ENCODE data around the gene TECPR2.

Gene TECPR2

GRCh38 chr14:102362545-102363181 is at the start of gene TECPR2, which contains the start of gene CINP:
Gene TECPR2, plus strand, starts transcription at chr14:102362941. Its CDS starts 13,781 bp downstream, at chr14:102376722.
Gene CINP, minus strand, starts transcription at chr14:102362890. Its CDS starts 39 bp downstream, at chr14:102362851.
- no peak for TF ChIP-seq JUND (IDR thresholded peaks at IDR 0.05; ENCODE audit: low read depth)
- in situ Hi-C loops (cut with HindIII; ENCODE audit: low pct_unique_long_range_greater_than_20kb, low sequenced_read_pairs) = no loop called here
- DNase-seq (ENCODE audit: low read depth in 1 of 2, low spot score in 1 of 2) = peak; percentile 91 to 97

GRCh38 chr14:102314242-102315011 is 48.3 kb upstream of the TECPR2 start:
- TF ChIP-seq JUND (IDR thresholded peaks at IDR 0.05; ENCODE audit: low read depth) = no peak
- DNase-seq (ENCODE audit: low read depth in 1 of 2, low spot score in 1 of 2) = peak; percentile 87 to 90
- in situ Hi-C loops (cut with HindIII; ENCODE audit: low pct_unique_long_range_greater_than_20kb, low sequenced_read_pairs) = no loop called here

- in situ Hi-C loops (cut with HindIII; ENCODE audit: low pct_unique_long_range_greater_than_20kb, low sequenced_read_pairs) = no loop called here
- no peak for TF ChIP-seq JUND (IDR thresholded peaks at IDR 0.05; ENCODE audit: low read depth)
- no peak for DNase-seq (ENCODE audit: low read depth in 1 of 2, low spot score in 1 of 2)
Measured at GRCh38 chr14:102315121-102315520, 47.6 kb upstream of the TECPR2 start.

- in situ Hi-C loops (cut with HindIII; ENCODE audit: low pct_unique_long_range_greater_than_20kb, low sequenced_read_pairs) = no loop called here
- DNase-seq (ENCODE audit: low read depth in 1 of 2, low spot score in 1 of 2) = peak in 1 of 2 experiments; percentile 57
- no peak for TF ChIP-seq JUND (IDR thresholded peaks at IDR 0.05; ENCODE audit: low read depth)
Measured at GRCh38 chr14:102316338-102316742, 46.4 kb upstream of the TECPR2 start.

- no peak for TF ChIP-seq JUND (IDR thresholded peaks at IDR 0.05; ENCODE audit: low read depth)
- in situ Hi-C loops (cut with HindIII; ENCODE audit: low pct_unique_long_range_greater_than_20kb, low sequenced_read_pairs) = no loop called here
- peak; percentile 80 to 95 for DNase-seq (ENCODE audit: low read depth in 1 of 2, low spot score in 1 of 2)
Measured at GRCh38 chr14:102316743-102317563, 45.8 kb upstream of the TECPR2 start.

GRCh38 chr14:102317564-102318248 is 45.0 kb upstream of the TECPR2 start:
- peak; percentile 40 to 85 for DNase-seq (ENCODE audit: low read depth in 1 of 2, low spot score in 1 of 2)
- TF ChIP-seq JUND (IDR thresholded peaks at IDR 0.05; ENCODE audit: low read depth) = no peak
- in situ Hi-C loops (cut with HindIII; ENCODE audit: low pct_unique_long_range_greater_than_20kb, low sequenced_read_pairs) = no loop called here

GRCh38 chr14:102318781-102319276 is 43.9 kb upstream of the TECPR2 start:
- no peak for TF ChIP-seq JUND (IDR thresholded peaks at IDR 0.05; ENCODE audit: low read depth)
- DNase-seq (ENCODE audit: low read depth in 1 of 2, low spot score in 1 of 2) = no peak
- in situ Hi-C loops (cut with HindIII; ENCODE audit: low pct_unique_long_range_greater_than_20kb, low sequenced_read_pairs) = no loop called here

GRCh38 chr14:102319351-102320032 is 43.2 kb upstream of the TECPR2 start, which contains the start of gene ZNF839:
Gene ZNF839, plus strand, starts transcription at chr14:102319746. Its CDS starts 20 bp downstream, at chr14:102319766.
- DNase-seq (ENCODE audit: low read depth in 1 of 2, low spot score in 1 of 2) = peak; percentile 86 to 94
- in situ Hi-C loops (cut with HindIII; ENCODE audit: low pct_unique_long_range_greater_than_20kb, low sequenced_read_pairs) = no loop called here
- TF ChIP-seq JUND (IDR thresholded peaks at IDR 0.05; ENCODE audit: low read depth) = no peak

- DNase-seq (ENCODE audit: low read depth in 1 of 2, low spot score in 1 of 2) = peak; percentile 30 to 38
- in situ Hi-C loops (cut with HindIII; ENCODE audit: low pct_unique_long_range_greater_than_20kb, low sequenced_read_pairs) = no loop called here
- no peak for TF ChIP-seq JUND (IDR thresholded peaks at IDR 0.05; ENCODE audit: low read depth)
Measured at GRCh38 chr14:102320033-102320660, 42.6 kb upstream of the TECPR2 start.

- TF ChIP-seq JUND (IDR thresholded peaks at IDR 0.05; ENCODE audit: low read depth) = no peak
- in situ Hi-C loops (cut with HindIII; ENCODE audit: low pct_unique_long_range_greater_than_20kb, low sequenced_read_pairs) = no loop called here
- DNase-seq (ENCODE audit: low read depth in 1 of 2, low spot score in 1 of 2) = no peak
Measured at GRCh38 chr14:102320671-102321455, 41.9 kb upstream of the TECPR2 start.
